Esophagus muscularis mucosa (tissue), 4 donors: ENCODE results near the gene ZNRF2. TPM values are rescaled to one million over a fixed set of nuclear protein-coding genes. Genes with fewer than 3 reads are reported as not detected.
A peak's percentile ranks its signal among the peaks of the same experiment; 100 is the strongest.

Source experiments
- DNase-seq: peaks from one replicate; pipeline ENCODE4 v3.0.0-alpha.2; 2017; ENCODE audit errors: extremely low spot score
- H3K27ac ChIP-seq, 4 donors: fragments of 200-600 bp; sonication (generic); replicated peaks in 1 of 4; 1 replicate in 3 of 4; 2 replicates in 1 of 4; pipeline ENCODE4 v1.5.1; 2016 to 2019; ENCODE audit warnings: mild to moderate bottlenecking in 1 of 4
- H3K27me3 ChIP-seq, 4 donors: fragments of 200-600 bp; sonication (generic); one replicate each; pipeline versions ENCODE4 v1.5.1 to v1.6.0; 2016 to 2019
- H3K36me3 ChIP-seq, 4 donors: fragments of 200-600 bp; sonication (generic); one replicate each; pipeline ENCODE4 v1.5.1; 2016 to 2019
- H3K4me1 ChIP-seq, 4 donors: fragments of 200-600 bp; sonication (generic); one replicate each; pipeline ENCODE4 v1.5.1; 2016 to 2019
- H3K4me3 ChIP-seq, 4 donors: fragments of 200-600 bp; sonication (generic); 1 replicate in 2 of 4; 2 replicates in 2 of 4; pipeline ENCODE4 v1.5.1; 2016 to 2019; ENCODE audit warnings: mild to moderate bottlenecking in 4 of 4, moderate library complexity in 1 of 4
- H3K9me3 ChIP-seq, 4 donors: fragments of 200-600 bp; sonication (generic); 1 replicate in 3 of 4; 2 replicates in 1 of 4; pipeline ENCODE4 v1.5.1; 2016 to 2019
- EP300 ChIP-seq: sonication (generic); formaldehyde crosslinking; IDR thresholded peaks from one replicate; pipeline ENCODE4 v1.6.1; 2017; ENCODE audit warnings: antibody characterized with exemption
- POLR2A ChIP-seq: fragments of 450-650 bp; IDR thresholded peaks from one replicate; pipeline ENCODE4 v1.6.1; 2017; ENCODE audit warnings: antibody characterized with exemption, moderate library complexity, mild to moderate bottlenecking, low read depth
- POLR2AphosphoS5 ChIP-seq, 2 donors: sonication (generic); formaldehyde crosslinking; IDR thresholded peaks; one replicate each; pipeline ENCODE4 v1.6.1; 2017; ENCODE audit warnings: antibody characterized with exemption in 2 of 2
- WGBS: methylation state at CpG from one replicate; pipeline ENCODE4 v1.1.5; 2018; 5-methylcytosine and 5-hydroxymethylcytosine counted together
- intact Hi-C: fragments of 100-400 bp; cut with DNase I; formaldehyde crosslinking; loops from one replicate; pipeline ENCODE4 v1.15.1; 2023
- total RNA-seq, 4 donors: library from RNA; depleted of rRNA; stranded (reverse); fragments of >200 nt; gene quantifications; one replicate each; pipeline versions ENCODE4 v1.1.0 to v1.2.1, GENCODE V29; 2016
- TF ChIP-seq, protein P1 (sequence below), 3 experiments: fragments of 200-600 bp in 2 of 3; fragments of 450-650 bp in 1 of 3; sonication (generic) in 2 of 3; IDR thresholded peaks; one replicate each; pipeline ENCODE4 v1.5.1; 2017 to 2019; ENCODE audit warnings: antibody characterized with exemption in 3 of 3, mild to moderate bottlenecking in 2 of 3, moderate library complexity in 1 of 3

ZNRF2 gene
- total RNA-seq, 4 donors from 2014 or later: 16.9 to 23.5 (median 20.2) TPM

DNA sequence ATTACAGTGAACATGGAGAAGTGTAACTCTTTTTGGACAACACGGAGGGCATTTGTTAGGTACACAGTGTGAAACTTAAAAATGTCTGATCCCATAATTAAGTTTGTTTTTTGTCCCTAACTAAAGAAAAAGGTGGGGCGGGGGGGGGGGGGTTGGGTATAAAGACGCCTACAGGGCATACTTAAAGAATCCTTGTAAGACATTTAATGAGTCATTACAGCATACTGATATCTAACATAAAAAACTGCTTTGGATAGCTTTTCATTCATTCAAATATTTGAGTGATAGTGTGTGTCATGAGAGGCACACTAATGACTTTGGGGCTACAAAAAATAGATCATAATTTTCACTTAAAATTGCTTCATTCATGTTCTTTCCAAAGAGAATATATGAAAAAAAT lies 31.2 kb downstream of the ZNRF2 start:
- 94% methylated on average over 3 of the region's 3 CpGs for WGBS
- intact Hi-C loops: no loop called here
- Histone ChIP-seq H3K36me3 (no peaks in the 10 kb centered on the region), H3K4me1 (peaks cover 2 to 30% (median 16%) of the 10 kb centered on the region in 4 donors), H3K27ac (no peak overlapping the region), H3K4me3 (no peak overlapping the region), H3K27me3 (no peaks in the 10 kb centered on the region), H3K9me3 (no peaks in the 10 kb centered on the region)
- TF ChIP-seq POLR2A: no peak
- TF ChIP-seq, protein P1, sequence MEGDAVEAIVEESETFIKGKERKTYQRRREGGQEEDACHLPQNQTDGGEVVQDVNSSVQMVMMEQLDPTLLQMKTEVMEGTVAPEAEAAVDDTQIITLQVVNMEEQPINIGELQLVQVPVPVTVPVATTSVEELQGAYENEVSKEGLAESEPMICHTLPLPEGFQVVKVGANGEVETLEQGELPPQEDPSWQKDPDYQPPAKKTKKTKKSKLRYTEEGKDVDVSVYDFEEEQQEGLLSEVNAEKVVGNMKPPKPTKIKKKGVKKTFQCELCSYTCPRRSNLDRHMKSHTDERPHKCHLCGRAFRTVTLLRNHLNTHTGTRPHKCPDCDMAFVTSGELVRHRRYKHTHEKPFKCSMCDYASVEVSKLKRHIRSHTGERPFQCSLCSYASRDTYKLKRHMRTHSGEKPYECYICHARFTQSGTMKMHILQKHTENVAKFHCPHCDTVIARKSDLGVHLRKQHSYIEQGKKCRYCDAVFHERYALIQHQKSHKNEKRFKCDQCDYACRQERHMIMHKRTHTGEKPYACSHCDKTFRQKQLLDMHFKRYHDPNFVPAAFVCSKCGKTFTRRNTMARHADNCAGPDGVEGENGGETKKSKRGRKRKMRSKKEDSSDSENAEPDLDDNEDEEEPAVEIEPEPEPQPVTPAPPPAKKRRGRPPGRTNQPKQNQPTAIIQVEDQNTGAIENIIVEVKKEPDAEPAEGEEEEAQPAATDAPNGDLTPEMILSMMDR (IDR thresholded peaks at IDR 0.05): no peak
- TF ChIP-seq EP300: no peak
- TF ChIP-seq POLR2AphosphoS5 (IDR thresholded peaks at IDR 0.05): no peak
- DNase-seq: no peak

DNA sequence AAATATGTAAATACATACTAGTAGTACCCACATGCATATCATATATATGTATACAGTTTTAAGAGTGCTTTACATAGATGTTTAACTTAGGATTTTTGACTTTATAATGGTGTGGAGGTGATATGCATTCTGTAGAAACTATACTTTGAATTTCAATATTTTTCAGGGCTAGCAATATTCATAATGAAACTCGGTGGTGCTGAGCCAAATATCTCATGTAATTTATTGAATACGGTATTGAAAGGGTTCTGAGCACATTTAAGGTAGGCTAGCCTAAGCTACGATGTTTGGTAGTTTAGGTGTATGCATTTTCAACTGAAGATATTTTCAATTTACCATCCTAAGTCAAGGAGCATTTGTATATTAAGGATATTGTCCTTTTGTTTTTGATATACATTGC lies 36.0 kb downstream of the ZNRF2 start:
- WGBS: 97% methylated on average over 3 of the region's 3 CpGs
- intact Hi-C loops: no loop called here
- Histone ChIP-seq H3K9me3 (no peaks in the 10 kb centered on the region), H3K4me1 (peaks cover 13 to 46% (median 40%) of the 10 kb centered on the region in 4 donors), H3K36me3 (no peaks in the 10 kb centered on the region), H3K27ac (no peak overlapping the region), H3K27me3 (no peaks in the 10 kb centered on the region), H3K4me3 (no peak overlapping the region)
- no peak for TF ChIP-seq POLR2A
- TF ChIP-seq EP300: no peak
- no peak for TF ChIP-seq POLR2AphosphoS5 (IDR thresholded peaks at IDR 0.05)
- TF ChIP-seq, protein P1 (IDR thresholded peaks at IDR 0.05): no peak
- no peak for DNase-seq

DNA sequence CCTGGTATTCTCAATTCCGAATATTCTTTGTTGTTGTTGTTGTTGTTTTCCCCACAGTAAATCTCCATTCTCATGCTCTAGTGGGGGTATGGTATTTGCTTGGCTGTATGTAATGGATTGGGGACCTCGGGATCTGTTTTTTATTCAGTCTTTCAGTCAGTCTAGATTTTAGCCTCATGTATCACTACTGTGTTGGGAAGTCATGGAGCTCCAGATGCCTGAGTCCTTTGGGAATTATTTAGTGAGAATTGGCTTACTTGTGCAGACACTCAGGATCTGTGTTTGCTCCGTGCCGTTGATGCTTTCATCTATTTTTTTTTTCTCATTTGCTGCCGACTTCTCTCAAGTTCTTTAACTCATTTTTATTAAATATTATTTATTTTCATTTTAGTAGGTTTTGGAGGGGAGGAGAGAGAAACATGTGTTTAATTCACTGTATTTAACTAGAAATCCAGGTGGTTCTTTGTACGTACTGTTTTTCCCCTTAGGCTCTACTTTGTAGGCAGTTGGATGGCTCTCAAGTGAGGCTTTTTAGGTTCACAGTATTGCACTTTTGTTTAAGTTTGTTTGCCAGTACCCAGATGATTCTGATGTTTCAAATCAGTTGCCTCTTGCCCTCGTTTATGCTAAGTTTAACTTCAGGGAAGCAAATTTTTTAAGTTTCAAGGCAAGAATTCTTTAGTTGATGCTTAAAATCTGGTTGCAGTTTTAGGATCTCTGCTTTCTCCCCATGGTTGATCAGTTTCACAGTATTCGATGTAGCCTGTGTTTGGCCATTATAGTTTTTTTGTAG lies 36.9 kb downstream of the ZNRF2 start:
- Histone ChIP-seq H3K4me1 (peaks cover 13 to 46% (median 39%) of the 10 kb centered on the region in 4 donors), H3K4me3 (peak overlapping the region; percentile 10 to 40 (median 40)), H3K36me3 (no peaks in the 10 kb centered on the region), H3K9me3 (no peaks in the 10 kb centered on the region), H3K27me3 (no peaks in the 10 kb centered on the region), H3K27ac (peak overlapping the region; percentile 59 to 71 (median 66))
- TF ChIP-seq POLR2AphosphoS5 (IDR thresholded peaks at IDR 0.05): no peak
- TF ChIP-seq POLR2A: no peak
- TF ChIP-seq, protein P1 (IDR thresholded peaks at IDR 0.05): no peak
- 20% methylated on average over 8 of the region's 8 CpGs for WGBS
- no peak for DNase-seq
- intact Hi-C loops: no loop called here

DNA sequence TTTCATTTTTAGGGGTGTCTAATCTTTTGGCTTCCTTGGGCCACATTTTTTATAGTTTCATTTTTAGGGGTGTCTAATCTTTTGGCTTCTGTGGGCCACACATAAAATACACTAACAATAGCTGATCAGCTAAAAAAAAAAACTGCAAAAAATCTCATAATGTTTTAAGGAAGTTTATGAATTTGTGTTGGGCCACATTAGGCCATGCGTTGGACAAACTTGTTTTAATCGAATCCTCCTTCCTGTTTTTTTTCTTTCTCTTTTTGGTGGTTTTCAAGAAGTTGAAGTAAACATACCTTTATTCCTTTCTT lies 37.4 kb downstream of the ZNRF2 start:
- no peaks in the 10 kb centered on the region for H3K27me3 ChIP-seq
- DNase-seq: no peak
- no peaks in the 10 kb centered on the region for H3K36me3 ChIP-seq
- peak overlapping the region; percentile 59 to 71 (median 66) for H3K27ac ChIP-seq
- H3K4me3 ChIP-seq: peak overlapping the region; percentile 10 to 40 (median 40)
- H3K4me1 ChIP-seq: peaks cover 13 to 46% (median 34%) of the 10 kb centered on the region in 4 donors
- WGBS: 37% methylated on average over 2 of the region's 2 CpGs
- TF ChIP-seq, protein P1 (IDR thresholded peaks at IDR 0.05): no peak
- TF ChIP-seq POLR2A (no peak), EP300 (no peak), POLR2AphosphoS5 (IDR thresholded peaks at IDR 0.05) (no peak)
- intact Hi-C loops: no loop called here
- no peaks in the 10 kb centered on the region for H3K9me3 ChIP-seq
